GM12878 (cell line): ENCODE data around the gene VKORC1.

Source experiments
- POLR2A ChIP-seq: IDR thresholded peaks from 2 replicates; pipeline ENCODE4 v1.6.1; 2011; ENCODE audit warnings: low read depth, mild to moderate bottlenecking, low read length
- TAF1 ChIP-seq: IDR thresholded peaks from 2 replicates; pipeline ENCODE4 v1.6.1; 2011; ENCODE audit warnings: mild to moderate bottlenecking, low read depth, low read length, borderline replicate concordance
- ZZZ3 ChIP-seq: IDR thresholded peaks from 2 replicates; pipeline ENCODE4 v1.6.1; 2011; ENCODE audit warnings: low read depth; ENCODE audit not compliant: control insufficient read depth, insufficient read length

DNA sequence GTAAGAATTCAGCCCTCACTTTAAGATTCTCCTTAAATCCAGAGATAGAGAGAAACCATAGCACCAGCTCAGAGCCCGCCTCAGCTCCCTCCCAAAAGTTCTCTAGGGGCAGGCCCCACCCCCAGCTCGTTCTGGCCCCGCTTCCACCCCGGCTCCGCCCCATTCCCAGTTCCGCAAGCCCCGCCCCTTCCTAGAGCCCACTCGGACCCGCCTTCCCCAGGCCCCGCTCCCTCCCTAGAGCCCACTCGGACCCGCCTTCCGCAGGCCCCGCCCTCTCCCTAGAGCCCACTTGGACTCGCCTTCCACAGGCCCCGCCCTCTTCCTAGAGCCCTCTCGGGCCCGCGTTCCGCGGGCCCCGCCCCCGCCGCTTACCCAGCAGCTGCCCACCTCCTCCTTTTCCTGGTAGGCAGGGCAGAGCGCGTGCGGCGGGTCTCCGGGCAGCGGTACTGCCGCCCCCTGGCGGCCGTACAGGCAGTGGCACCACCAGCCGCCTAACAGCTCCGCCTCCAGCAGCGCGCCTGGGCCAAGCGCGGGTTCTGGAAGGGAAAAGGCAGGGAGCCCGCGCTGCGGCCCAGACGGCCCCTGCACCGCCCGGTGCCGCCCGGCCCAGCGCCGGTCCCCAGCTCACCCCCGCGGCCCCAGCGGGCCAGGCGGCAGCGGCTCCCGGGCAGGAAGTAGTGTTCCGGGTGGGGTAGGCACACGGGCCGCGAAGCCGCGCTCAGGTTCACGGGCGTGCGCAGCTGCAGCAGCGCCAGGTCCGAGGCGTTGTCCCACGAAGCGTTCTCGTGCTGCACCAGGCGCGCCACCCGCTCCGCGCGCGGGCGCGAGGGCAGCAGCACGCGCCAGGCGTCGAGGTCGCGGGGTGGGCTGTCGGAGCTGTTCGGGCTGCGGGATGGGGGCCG is 47.8 kb upstream of the VKORC1 start:
- TF ChIP-seq POLR2A (peak; percentile 36; the same call in 1 of the 2 replicates), ZZZ3 (no peak), TAF1 (no peak)
